Ascending aorta (tissue), 2 donors: Measurements from ENCODE around the gene SGMS2. TPM values are rescaled to one million over a fixed set of nuclear protein-coding genes. Genes with fewer than 3 reads are reported as not detected.

Source experiments
- DNase-seq, 2 donors: peaks; one replicate each; pipeline ENCODE4 v3.0.0-alpha.2; 2019; ENCODE audit warnings: low spot score in 2 of 2
- H3K27ac ChIP-seq, 2 donors: fragments of 200-600 bp; sonication (generic); one replicate each; pipeline ENCODE4 v1.5.1; 2016 to 2017; ENCODE audit warnings: mild to moderate bottlenecking in 1 of 2
- H3K27me3 ChIP-seq: fragments of 200-600 bp; sonication (generic); one replicate; pipeline ENCODE4 v1.5.1; 2017
- H3K36me3 ChIP-seq, 2 donors: fragments of 200-600 bp; sonication (generic); one replicate each; pipeline ENCODE4 v1.5.1; 2016
- H3K4me1 ChIP-seq, 2 donors: fragments of 200-600 bp; sonication (generic); one replicate each; pipeline ENCODE4 v1.5.1; 2016 to 2017; ENCODE audit warnings: mild to moderate bottlenecking in 1 of 2
- H3K4me3 ChIP-seq, 2 donors: fragments of 200-600 bp; sonication (generic); one replicate each; pipeline ENCODE4 v1.5.1; 2016 to 2017; ENCODE audit warnings: mild to moderate bottlenecking in 1 of 2
- H3K9me3 ChIP-seq, 2 donors: fragments of 200-600 bp; sonication (generic); one replicate each; pipeline ENCODE4 v1.5.1; 2016
- CTCF ChIP-seq, 3 experiments: fragments of 200-600 bp in 2 of 3; fragments of 450-650 bp in 1 of 3; sonication (generic) in 2 of 3; IDR thresholded peaks; one replicate each; pipeline ENCODE4 v1.5.1; 2016 to 2019; ENCODE audit warnings: antibody characterized with exemption in 3 of 3, mild to moderate bottlenecking in 1 of 3, moderate library complexity in 1 of 3
- intact Hi-C: fragments of 100-400 bp; cut with DNase I; formaldehyde crosslinking; loops from one replicate; pipeline ENCODE4 v1.15.1; 2023
- total RNA-seq: library from RNA; depleted of rRNA; stranded (reverse); fragments of >200 nt; gene quantifications from one replicate; pipeline ENCODE4 v1.1.0, GENCODE V29; 2016

SGMS2 gene
- total RNA-seq, 1 donor from 2014 or later, result 333 TPM

- Histone ChIP-seq H3K4me3 (peak overlapping the region in 1 of 2 donors; percentile 9), H3K4me1 (peaks cover 0 to 6% of the 10 kb centered on the region in 2 donors)
Observed at GRCh38 chr4:107853444-107854355, 29.0 kb downstream of the SGMS2 start.

GRCh38 chr4:107854356-107855022 lies 29.8 kb downstream of the SGMS2 start:
- H3K27me3 ChIP-seq, result no peaks in the 10 kb centered on the region
- H3K27ac ChIP-seq, result peak overlapping the region; percentile 17 to 24
- TF ChIP-seq CTCF (IDR thresholded peaks at IDR 0.05), result no peak
- intact Hi-C loops, result no loop called here
- H3K9me3 ChIP-seq, result no peaks in the 10 kb centered on the region
- peaks cover 0 to 6% of the 10 kb centered on the region in 2 donors for H3K4me1 ChIP-seq
- H3K4me3 ChIP-seq, result peak overlapping the region in 1 of 2 donors; percentile 9
- H3K36me3 ChIP-seq, result no peaks in the 10 kb centered on the region
- no peak for DNase-seq

More at GRCh38 chr4:107853444-107854355, 29.0 kb downstream of the SGMS2 start:
- no peaks in the 10 kb centered on the region for H3K27me3 ChIP-seq
- no peaks in the 10 kb centered on the region for H3K36me3 ChIP-seq
- TF ChIP-seq CTCF (IDR thresholded peaks at IDR 0.05), result no peak
- peak overlapping the region; percentile 23 to 24 for H3K27ac ChIP-seq
- intact Hi-C loops, result no loop called here
- DNase-seq, result no peak
- H3K9me3 ChIP-seq, result no peaks in the 10 kb centered on the region

- no peak for DNase-seq
- Histone ChIP-seq H3K4me3 (no peak overlapping the region), H3K27me3 (no peaks in the 10 kb centered on the region), H3K4me1 (peaks cover 0 to 6% of the 10 kb centered on the region in 2 donors), H3K36me3 (peaks cover 0 to 3% of the 10 kb centered on the region in 2 donors), H3K27ac (no peak overlapping the region), H3K9me3 (no peaks in the 10 kb centered on the region)
- no peak for TF ChIP-seq CTCF (IDR thresholded peaks at IDR 0.05)
- intact Hi-C loops, result no loop called here
Observed at GRCh38 chr4:107855723-107856122, 31.0 kb downstream of the SGMS2 start.

GRCh38 chr4:107856901-107857300 lies 32.2 kb downstream of the SGMS2 start:
- Histone ChIP-seq H3K36me3 (peaks cover 0 to 3% of the 10 kb centered on the region in 2 donors), H3K9me3 (no peaks in the 10 kb centered on the region), H3K4me3 (no peak overlapping the region), H3K27me3 (no peaks in the 10 kb centered on the region), H3K27ac (no peak overlapping the region), H3K4me1 (peaks cover 0 to 6% of the 10 kb centered on the region in 2 donors)
- no peak for TF ChIP-seq CTCF (IDR thresholded peaks at IDR 0.05)
- intact Hi-C loops, result no loop called here
- no peak for DNase-seq

- no peak for DNase-seq
- peaks cover 0 to 6% of the 10 kb centered on the region in 2 donors for H3K4me1 ChIP-seq
- intact Hi-C loops, result no loop called here
- H3K36me3 ChIP-seq, result peaks cover 0 to 3% of the 10 kb centered on the region in 2 donors
- H3K4me3 ChIP-seq, result no peak overlapping the region
- TF ChIP-seq CTCF (IDR thresholded peaks at IDR 0.05), result no peak
- H3K27ac ChIP-seq, result no peak overlapping the region
- H3K9me3 ChIP-seq, result no peaks in the 10 kb centered on the region
- no peaks in the 10 kb centered on the region for H3K27me3 ChIP-seq
Observed at GRCh38 chr4:107857741-107858140, 33.0 kb downstream of the SGMS2 start.
